Measurements from ENCODE around the gene CEBPG. TPM values are rescaled to one million over a fixed set of nuclear protein-coding genes. Genes with fewer than 3 reads are reported as not detected.

Gene CEBPG
- total RNA-seq, 1 donor from 2014 or later = 20.7 TPM

- no peak overlapping the region for H3K27ac Mint-ChIP-seq (ENCODE audit: unreplicated experiment)
- H3K27me3 Mint-ChIP-seq (ENCODE audit: unreplicated experiment) = peaks cover 6% of the 10 kb centered on the region
Measured at GRCh38 chr19:33375156-33375836, 1.8 kb downstream of the CEBPG start.

DNA sequence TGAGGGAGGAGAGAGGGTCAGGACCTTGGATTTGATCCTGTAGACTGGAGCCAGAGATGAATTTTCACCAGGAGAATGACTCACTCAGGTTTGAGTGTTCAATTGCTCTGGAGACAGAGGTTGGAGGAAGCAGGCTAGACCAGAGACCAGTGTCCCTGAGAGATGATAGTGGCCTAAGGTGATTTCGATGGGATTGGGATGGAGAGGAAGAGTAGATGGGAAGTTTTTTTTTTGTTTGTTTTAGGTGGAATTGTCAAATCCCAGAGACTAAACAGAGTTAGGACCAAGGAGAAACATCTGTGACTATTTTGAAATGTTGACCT is 2.3 kb downstream of the CEBPG start:
- peak overlapping the region; percentile 15 for H3K4me3 Mint-ChIP-seq (ENCODE audit: unreplicated experiment)

More at GRCh38 chr19:33375156-33375836, 1.8 kb downstream of the CEBPG start:
- H3K9me3 Mint-ChIP-seq (ENCODE audit: unreplicated experiment) = no peaks in the 10 kb centered on the region
- DNase-seq (ENCODE audit: low spot score) = no peak
- TF ChIP-seq, protein P1, sequence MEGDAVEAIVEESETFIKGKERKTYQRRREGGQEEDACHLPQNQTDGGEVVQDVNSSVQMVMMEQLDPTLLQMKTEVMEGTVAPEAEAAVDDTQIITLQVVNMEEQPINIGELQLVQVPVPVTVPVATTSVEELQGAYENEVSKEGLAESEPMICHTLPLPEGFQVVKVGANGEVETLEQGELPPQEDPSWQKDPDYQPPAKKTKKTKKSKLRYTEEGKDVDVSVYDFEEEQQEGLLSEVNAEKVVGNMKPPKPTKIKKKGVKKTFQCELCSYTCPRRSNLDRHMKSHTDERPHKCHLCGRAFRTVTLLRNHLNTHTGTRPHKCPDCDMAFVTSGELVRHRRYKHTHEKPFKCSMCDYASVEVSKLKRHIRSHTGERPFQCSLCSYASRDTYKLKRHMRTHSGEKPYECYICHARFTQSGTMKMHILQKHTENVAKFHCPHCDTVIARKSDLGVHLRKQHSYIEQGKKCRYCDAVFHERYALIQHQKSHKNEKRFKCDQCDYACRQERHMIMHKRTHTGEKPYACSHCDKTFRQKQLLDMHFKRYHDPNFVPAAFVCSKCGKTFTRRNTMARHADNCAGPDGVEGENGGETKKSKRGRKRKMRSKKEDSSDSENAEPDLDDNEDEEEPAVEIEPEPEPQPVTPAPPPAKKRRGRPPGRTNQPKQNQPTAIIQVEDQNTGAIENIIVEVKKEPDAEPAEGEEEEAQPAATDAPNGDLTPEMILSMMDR (IDR thresholded peaks at IDR 0.05; ENCODE audit: unreplicated experiment) = no peak
- peaks cover 4% of the 10 kb centered on the region for H3K36me3 Mint-ChIP-seq (ENCODE audit: low read depth, unreplicated experiment)
- peaks cover 26% of the 10 kb centered on the region for H3K4me1 Mint-ChIP-seq (ENCODE audit: unreplicated experiment)
- H3K4me3 Mint-ChIP-seq (ENCODE audit: unreplicated experiment) = peak overlapping the region; percentile 47

DNA sequence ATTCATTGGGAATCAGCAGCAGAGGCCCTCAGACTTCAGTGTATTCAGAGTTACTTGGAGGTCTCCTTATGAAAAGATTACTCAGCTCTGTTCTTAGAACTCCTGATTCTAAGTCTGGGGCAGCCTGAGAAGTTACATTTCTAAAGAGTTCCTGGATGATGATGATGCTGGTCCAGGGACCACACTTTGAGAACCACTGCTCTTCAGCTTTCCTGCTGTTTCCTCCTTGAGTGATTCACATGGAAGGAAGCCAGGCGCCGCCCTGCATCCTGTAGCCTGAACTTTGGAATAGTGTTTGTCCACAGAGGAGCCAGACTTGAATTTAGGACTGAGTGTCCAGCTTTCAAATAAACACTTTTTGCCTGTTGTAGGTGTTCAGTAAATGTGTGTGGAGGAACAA is 2.9 kb downstream of the CEBPG start:
- Mint-ChIP-seq H3K4me3 (ENCODE audit: unreplicated experiment) (no peak overlapping the region), H3K9me3 (ENCODE audit: unreplicated experiment) (no peaks in the 10 kb centered on the region), H3K4me1 (ENCODE audit: unreplicated experiment) (peaks cover 29% of the 10 kb centered on the region), H3K27me3 (ENCODE audit: unreplicated experiment) (peaks cover 6% of the 10 kb centered on the region), H3K36me3 (ENCODE audit: low read depth, unreplicated experiment) (peaks cover 4% of the 10 kb centered on the region), H3K27ac (ENCODE audit: unreplicated experiment) (peak overlapping the region; percentile 49)
- TF ChIP-seq, protein P1 (IDR thresholded peaks at IDR 0.05; ENCODE audit: unreplicated experiment) = no peak
- no peak for DNase-seq (ENCODE audit: low spot score)

More for the DNA sequence above, 2.3 kb downstream of the CEBPG start:
- TF ChIP-seq, protein P1 (IDR thresholded peaks at IDR 0.05; ENCODE audit: unreplicated experiment) = no peak
- H3K36me3 Mint-ChIP-seq (ENCODE audit: low read depth, unreplicated experiment) = peaks cover 4% of the 10 kb centered on the region
- no peak for DNase-seq (ENCODE audit: low spot score)
- peaks cover 6% of the 10 kb centered on the region for H3K27me3 Mint-ChIP-seq (ENCODE audit: unreplicated experiment)
- no peaks in the 10 kb centered on the region for H3K9me3 Mint-ChIP-seq (ENCODE audit: unreplicated experiment)
- H3K4me1 Mint-ChIP-seq (ENCODE audit: unreplicated experiment) = peaks cover 26% of the 10 kb centered on the region
- H3K27ac Mint-ChIP-seq (ENCODE audit: unreplicated experiment) = no peak overlapping the region

- no peak overlapping the region for H3K4me3 Mint-ChIP-seq (ENCODE audit: unreplicated experiment)
- peaks cover 4% of the 10 kb centered on the region for H3K27me3 Mint-ChIP-seq (ENCODE audit: unreplicated experiment)
- TF ChIP-seq, protein P1 (IDR thresholded peaks at IDR 0.05; ENCODE audit: unreplicated experiment) = no peak
- no peaks in the 10 kb centered on the region for H3K9me3 Mint-ChIP-seq (ENCODE audit: unreplicated experiment)
- no peak for DNase-seq (ENCODE audit: low spot score)
- H3K36me3 Mint-ChIP-seq (ENCODE audit: low read depth, unreplicated experiment) = peaks cover 4% of the 10 kb centered on the region
- H3K4me1 Mint-ChIP-seq (ENCODE audit: unreplicated experiment) = peaks cover 35% of the 10 kb centered on the region
- peak overlapping the region; percentile 49 for H3K27ac Mint-ChIP-seq (ENCODE audit: unreplicated experiment)
Measured at GRCh38 chr19:33376941-33377557, 3.5 kb downstream of the CEBPG start.

Data from endothelial cell (in vitro differentiated cells).